DMS 273 (cell line): Measurements from ENCODE around the gene MAP3K12.

ENCODE experiments used
- DNase-seq: peaks from one replicate; lab custom pipeline; 2025; ENCODE audit not compliant: unreplicated experiment; lab: John Stamatoyannopoulos, UW

MAP3K12 gene

DNA sequence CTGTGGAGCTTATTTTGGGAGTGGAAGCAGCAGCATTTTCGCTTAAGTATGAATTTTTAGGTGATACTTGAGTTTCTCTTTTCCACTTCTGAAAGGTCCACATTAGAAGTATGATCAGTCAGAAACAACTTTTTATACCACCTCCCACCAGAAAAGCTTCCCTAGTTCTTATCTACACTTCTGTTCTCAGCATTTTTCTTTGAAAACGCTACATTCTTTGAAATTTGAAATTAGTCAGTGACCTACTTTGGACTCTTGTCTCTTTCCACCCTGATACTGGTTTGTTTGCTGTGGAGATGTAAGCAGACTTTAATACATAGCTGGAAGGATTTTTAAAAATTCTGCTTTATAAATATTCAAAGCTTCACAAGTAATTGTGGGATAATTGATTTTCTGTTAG, 25.2 kb downstream of the MAP3K12 start:
- DNase-seq, result no peak

DNA sequence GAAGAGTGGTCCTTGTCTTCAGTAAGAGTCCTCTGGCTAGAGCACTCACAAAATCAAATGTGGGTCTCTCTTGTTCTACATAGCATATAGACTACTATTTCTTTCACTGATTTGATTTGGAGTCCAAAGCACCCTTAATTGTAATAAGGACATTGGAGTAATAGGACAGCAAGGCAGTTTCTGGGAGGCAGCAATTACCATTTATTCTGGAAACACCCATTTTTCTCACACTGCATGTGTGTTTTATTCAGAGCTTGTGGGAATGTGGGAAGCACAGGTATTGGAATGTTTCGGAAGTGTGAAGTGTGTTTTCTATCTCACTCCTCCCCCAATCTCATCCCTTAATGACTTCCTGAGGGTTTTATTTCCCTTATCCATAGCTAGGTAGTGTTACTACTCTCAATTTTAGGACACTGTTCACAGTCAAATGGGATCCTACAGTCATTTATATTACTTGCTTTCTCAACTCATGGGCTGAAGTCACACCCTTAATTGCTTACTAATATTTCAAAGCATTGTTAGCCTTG, 27.1 kb downstream of the MAP3K12 start:
- DNase-seq, result no peak

DNA sequence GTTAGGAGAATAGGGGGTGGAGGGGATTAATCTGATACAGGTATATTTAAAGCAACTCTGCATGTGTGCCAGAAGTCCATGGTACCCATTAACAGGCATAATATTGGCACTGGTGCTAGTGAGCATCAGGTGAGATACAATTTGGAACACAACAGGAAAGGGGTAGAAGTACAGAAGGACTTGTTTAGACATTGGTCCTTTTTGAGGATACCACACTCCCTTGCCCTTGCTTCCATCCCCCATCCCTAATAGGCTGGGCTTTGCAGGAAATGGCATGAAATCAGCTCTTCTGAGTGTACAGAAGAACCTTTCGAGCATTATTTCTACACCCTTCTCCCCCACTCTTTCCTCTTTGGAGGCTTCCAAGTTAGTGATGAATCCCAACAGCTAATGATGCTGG, 31.0 kb downstream of the MAP3K12 start:
- no peak for DNase-seq

DNA sequence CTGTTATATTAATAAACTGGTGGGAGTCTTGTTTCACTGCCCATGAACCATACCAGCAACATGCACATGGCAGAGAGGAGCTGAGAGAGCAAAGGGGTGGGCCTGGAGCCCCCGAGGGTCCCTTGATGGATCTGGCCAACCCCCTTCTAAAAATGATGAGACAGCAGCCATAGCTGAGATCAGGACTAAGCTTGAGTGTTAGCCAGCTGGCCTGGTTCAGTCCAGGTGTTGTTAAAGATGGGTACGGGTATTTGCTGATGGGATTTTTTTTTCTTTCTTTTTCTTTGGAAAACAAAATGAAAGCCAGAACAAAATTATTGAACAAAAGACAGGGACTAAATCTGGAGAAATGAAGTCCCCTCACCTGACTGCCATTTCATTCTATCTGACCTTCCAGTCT, 31.4 kb downstream of the MAP3K12 start:
- DNase-seq, result no peak

DNA sequence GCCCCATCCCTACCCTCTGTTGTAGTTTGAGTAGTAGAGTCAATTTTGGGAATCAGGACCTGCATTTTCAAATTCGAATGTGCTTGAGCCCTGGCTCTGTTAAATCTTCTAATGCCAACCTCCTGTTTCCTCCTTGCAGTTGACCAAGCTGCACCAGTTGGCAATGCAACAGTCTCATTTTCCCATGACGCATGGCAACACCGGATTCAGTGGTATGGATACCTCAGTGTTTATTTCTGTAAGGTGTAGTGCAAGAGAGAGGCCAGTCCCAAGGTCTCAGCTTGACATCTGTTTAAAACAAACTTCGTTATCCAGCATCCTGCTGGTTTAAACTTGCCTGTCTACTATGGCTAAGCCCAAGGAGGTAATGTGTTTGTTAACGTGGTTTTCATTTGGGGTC, 32.2 kb downstream of the MAP3K12 start:
- no peak for DNase-seq

DNA sequence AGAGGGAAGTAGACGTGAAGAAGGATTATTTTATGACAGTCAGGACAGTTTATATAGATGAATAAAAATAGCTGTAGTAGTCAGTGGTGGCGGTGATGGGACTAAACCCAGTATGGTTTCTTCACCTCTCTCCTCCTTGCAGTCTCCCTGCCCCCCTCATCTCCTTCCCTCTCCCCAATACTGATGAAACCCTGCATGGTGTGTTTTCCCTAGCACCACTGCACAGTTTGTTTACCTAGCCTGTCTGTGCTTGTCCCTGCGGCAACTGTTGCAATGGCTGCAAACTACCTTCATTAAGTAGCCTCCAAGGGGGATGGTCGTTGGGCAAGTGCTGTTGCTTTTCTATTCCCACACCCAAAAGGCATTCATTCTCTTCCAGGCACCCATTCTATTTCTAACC, 32.6 kb downstream of the MAP3K12 start:
- DNase-seq, result no peak

DNA sequence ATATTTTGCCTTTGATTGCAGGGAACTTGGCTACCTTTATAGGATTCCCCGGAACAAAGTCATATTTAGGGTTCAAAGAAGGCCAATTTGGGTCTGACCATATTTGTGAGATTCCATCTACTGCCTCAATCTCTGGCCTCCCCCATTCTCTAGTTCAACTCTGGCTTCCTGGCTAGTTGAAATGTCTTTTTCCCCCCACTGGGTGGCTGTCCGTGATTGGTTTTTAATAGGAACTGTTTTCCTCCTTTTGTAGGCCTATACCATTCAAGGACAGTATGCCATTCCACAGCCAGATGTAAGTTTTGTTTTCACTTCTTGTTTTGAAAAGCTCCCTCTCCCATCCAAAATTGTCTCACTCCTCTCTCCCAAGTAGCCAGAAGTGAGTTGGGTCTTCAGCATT, 33.6 kb downstream of the MAP3K12 start:
- no peak for DNase-seq

DNA sequence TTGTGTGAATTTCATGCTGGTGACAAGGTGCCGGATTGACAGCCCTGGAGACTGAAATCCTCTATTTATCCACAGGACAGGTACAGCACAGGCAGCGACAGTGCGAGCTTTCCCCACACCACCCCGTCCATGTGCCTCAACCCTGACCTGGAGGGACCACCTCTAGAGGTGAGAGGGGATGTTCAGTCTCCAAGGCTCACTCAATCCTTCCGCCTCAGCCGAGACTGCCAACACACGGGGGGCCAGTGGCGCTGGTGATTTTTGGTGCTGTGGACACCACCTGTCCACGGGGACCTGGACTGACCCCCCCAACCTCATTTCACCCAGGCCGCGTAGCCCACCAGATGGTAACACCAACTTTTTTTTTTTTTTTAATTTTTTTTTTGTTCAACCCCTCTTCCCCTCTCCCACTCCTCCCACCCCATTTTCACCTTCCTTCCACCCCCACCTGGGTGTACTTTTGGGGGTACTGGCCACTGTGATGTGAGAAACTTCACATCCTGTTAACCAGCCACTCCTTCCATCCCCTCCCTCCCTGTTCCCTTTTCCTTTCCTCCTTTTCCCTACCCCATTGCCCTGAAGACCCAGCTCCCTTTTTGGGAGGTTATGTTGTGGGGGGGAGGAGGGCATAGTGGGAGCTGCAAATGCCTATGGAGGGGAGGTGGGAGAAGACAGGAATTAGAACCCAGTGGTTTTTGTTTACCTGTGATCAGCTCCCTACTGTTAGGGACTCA, 34.4 kb downstream of the MAP3K12 start:
- DNase-seq, result no peak

DNA sequence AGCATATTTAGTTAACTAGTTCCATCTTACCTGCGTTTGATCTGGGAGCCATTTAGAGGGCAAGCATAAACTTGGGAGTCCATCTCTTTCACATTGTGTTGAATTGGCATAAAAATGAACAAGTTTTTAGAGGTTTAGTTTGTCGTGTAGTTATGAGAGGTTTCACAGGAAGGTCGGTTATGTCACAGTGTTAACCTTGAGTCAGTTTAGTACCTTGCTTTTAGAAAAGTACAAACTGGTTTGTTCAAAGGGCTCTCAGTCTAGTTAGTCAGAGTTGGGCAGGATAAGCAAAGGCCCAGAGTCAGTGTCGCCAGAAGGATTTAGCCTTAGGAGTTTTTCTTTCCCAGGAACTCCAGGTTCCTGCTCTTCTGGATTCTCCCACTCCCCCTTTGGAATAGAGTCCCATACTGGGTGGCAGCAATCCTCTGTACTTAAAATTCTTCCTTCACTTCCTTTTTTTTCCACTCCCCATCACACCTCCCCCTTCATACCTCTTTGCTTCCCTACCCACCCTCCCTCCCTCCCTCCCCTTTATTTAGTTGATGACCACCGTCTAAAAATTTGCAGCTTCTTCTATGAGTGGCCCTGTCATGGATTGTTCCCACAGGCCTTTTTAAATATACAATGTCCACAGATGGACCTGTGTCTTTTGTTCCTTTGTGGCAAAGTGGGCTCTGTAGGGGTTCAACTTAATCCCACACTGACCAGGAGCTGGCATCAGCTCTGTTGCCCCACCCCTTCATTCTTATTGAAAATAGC, 35.3 kb downstream of the MAP3K12 start:
- no peak for DNase-seq

DNA sequence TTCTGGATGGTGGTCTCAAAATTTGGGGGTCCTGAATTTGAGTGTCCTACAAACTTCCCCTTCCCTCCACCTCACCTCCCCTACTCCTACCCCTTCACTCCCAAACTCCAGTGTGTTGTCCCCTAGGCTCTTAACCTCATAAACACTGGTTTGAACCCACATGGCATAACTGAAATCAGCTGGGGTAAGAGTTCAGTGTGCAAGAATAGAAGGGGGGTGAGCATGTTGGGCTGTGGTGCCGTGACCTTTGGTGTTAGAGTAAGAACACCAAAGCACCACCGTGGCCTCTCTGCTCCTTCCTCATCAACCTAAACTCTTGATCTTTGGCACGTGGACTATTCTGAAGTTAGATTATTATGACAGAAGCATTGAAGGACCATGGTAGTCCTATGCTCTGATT, 36.3 kb downstream of the MAP3K12 start:
- no peak for DNase-seq

DNA sequence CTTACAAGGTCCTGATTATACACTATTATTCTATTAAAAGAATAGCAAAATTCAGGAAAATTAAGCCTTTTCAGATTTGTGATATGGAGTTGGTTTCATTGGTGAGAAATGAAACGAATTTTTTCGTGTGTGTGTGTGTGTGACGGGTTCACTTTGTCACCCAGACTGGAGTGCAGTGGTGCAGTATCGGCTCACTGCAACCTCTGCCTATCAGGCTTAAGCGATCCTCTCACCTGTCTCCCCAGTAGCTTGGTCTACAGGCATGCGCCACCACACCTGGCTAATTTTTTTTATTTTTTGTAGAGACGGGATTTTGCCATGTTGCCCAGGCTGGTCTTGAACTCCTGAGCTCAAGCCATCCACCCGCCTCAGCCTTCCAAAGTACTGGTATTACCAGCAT, 37.7 kb downstream of the MAP3K12 start:
- DNase-seq, result no peak

DNA sequence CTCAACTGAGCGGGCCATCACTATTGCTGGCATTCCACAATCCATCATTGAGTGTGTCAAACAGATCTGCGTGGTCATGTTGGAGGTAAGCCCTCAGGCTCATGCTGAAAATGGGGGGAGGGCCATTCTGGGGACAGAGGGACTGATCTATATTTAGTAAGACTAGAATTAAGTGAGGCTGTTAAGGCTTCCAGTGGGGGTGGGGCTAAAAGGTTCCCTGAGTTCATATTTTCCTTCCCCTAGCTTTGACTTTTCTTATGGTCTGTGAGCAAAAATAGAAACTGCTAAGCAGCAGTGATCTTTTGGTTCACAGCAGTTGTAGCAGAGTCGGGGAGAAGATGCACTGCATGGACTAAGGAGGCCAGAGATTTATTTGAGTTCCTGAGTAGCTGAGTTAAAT, 38.2 kb downstream of the MAP3K12 start:
- no peak for DNase-seq

DNA sequence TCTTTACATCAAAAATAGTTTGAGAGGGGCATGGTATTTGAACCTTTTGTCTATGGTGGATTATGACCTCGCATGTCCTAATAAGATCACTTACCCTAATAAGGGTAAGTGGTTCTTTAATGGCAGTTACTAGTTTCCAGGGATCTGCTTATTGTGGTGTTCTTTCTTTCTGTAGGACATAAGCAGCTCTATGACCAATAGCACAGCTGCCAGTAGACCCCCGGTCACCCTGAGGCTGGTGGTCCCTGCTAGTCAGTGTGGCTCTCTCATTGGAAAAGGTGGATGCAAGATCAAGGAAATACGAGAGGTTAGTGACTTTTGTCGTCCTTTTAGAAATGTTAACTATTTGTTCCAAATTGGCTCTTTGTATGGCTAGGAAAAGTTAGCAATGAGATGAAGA, 40.2 kb downstream of the MAP3K12 start:
- no peak for DNase-seq

DNA sequence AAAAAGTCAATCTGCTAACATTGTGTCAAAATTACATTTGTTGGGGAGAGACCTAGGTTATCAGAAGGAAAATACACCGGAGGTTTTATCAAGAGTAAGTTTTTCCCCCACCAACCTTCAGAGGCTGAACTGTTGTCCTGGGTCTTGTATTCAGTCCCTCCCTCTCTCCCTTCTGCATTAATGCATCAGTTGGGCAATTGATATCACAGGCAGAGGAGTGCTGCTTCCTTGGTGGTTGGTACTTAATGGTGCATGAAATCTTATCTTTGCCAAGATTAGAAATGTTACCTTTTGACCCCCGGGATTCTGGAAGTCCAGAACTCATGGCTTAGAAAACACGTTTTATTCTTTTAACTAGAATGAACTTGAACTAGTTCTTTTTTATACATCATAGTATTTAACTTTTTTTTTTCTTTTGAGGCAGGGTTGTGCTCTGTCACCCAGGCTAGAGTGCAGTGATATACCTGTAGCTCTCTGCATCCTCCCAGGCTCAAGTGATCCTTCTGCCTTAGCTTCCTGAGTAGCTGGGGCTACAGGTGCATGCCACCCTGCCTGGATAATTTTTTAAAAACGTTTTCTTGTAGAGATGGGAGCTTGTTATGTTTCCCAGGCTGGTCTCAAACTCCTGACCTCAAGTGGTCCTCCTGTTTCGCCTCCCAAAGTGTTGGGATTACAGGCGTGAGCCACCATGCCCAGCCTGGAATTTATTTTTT, 42.4 kb downstream of the MAP3K12 start:
- DNase-seq, result no peak

DNA sequence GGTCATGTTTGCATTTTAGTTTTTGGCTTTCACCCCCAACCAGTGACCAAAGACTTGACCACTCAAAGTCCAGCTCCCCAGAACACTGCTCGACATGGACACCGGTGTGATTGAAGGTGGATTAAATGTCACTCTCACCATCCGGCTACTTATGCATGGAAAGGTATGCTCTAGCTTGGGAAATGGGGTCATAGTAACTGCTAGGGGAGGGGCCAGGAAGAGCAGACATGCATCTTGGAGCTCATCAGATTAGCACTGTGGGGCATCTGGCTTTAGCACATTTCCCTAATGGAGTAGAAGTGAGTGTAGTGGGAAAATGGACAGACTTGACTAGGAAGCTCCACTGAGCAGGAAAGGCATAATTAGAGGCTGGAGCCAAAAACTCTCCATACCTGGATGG, 44.6 kb downstream of the MAP3K12 start:
- DNase-seq, result no peak

DNA sequence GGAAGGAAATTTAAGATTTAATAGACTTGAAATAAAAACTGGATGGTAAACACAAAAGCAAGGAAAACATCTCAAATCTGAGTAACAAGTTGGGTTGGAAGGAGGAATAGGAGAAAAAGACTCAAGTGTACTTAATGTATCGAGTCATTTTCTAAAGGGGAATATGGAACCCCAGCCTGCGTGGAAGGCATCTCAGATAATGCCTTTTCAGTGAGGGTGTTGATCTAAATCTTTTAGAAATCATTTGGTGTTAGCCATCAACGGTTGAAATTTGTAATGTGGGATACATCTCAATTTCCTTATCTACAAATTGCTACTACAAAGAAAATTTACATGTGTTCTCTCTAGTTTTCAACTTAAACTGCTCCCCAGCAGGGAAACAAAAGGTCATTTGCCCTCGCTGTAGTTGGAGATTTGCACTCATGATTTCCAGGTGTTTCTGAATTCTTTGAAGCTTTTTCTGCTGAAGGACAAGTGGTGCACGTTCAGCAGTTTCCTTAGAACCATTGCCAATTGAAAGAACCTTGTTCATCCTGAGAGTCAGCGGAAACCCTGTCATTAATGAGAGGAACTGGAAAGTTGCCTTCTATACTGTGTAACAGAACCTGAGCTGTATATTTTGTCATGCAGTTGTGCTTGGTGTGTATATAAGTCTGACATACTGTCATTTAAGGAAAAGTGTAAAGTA, 45.2 kb downstream of the MAP3K12 start:
- DNase-seq, result no peak

DNA sequence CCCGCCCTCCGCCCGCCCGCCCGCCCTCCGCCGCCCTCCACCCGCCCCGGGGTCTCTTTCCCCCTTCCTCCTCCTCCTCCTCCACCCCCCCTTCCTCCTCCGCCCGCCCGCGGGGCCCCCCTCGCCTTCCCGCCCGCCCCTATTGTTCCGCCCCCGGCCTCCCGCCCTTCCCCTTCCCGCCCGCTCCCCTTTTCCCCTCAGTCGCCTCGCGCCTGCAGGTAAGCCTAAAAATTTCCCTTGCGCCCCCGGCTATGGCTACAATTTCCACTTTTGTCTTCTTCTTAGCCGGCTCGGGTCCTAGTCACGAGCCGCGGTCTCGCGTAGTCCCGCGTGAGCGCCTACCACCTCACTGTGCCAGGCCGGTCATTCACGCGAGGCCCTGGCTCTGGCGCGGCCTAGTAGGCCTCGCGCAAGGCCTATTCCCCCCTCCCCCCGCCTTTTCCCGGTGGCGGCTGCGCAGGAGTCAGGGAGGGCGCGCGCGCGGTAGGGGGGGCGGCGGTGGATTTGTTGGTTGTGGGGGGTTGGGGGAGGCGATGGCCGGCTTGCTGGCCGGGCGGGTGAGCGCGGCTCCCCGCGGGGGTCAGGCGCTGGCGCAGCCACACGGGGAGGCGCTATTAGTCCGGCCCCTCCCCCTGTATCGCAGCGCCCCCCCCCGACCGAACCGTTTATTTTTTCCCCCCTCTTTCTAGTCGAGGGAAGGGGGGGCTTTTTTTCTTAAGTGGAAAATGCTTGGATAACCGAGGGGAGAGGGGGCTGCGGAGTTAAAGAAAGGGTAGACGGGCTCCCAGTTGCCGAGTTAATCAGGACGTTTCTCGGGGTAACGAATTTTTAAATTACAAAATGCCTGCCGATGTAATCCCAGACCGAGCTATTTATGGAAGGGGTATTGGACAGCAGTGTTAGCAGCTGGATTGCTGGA, 46.8 kb downstream of the MAP3K12 start:
- peak; percentile 83 for DNase-seq

DNA sequence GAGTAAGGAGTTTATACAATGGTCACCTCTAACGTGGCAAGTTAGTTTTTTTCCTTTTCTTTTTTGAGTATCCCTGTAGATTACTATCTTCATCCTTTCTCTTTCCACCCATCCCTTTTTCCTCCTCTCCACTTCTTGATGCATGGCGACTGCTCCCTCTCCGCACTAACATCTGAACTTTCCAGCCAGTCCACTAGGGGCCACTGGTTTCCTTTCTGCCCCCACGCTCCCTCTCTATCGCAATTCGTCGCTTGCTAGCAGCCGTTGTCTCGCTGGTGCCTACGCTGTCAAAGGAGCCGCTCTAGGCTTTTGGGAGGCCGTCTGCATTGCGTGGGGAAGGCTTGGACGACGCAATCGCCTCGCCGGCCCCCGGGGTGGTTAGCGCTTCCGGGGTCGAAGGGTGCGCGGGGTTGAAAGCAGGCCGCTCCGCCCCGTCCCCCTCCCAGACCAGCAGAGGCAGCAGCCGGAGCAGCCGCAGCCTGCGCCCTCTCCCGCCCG, 47.5 kb downstream of the MAP3K12 start, which contains the start of gene PCBP2:
Gene PCBP2 (plus strand): TSS at position 442 of the 498 bp plus-strand sequence. CDS start 2,699 bp downstream, outside the sequence.
- DNase-seq, result peak; percentile 98

DNA sequence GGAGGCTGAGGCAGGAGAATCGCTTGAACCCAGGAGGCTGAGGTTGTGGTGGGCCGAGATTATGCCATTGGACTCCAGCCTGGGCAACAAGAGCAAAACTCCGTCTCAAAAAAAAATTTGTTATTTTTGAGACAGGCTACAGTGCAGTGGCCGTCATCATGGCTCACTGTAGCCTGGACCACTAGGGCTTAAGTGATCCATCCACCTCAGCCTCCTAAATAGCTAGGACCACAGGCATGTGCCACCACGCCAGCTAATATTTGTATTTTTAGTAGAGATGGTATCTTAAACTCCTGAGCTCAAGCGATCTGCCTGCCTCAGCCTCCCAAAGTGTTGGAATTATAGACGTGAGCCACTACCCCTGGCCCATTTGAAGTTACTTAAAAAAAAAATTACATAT, 48.3 kb downstream of the MAP3K12 start:
- no peak for DNase-seq
